GM23248 (cell line): ENCODE measurements around the gene GPR37. TPM values are rescaled to one million over a fixed set of nuclear protein-coding genes. Genes with fewer than 3 reads are reported as not detected.

Experiments used
- DNase-seq: peaks from one replicate; pipeline ENCODE4 v3.0.0-alpha.2; 2015
- H2AFZ ChIP-seq: fragments of 200-600 bp; sonication (generic); 2 replicates; pipeline ENCODE4 v1.6.1; 2016; ENCODE audit warnings: antibody characterized with exemption
- H3F3A ChIP-seq: fragments of 200-600 bp; sonication (generic); 2 replicates; pipeline ENCODE4 v1.6.1; 2016; ENCODE audit warnings: mild to moderate bottlenecking, antibody characterized with exemption, mixed run types; ENCODE audit not compliant: insufficient read depth
- H3K27ac ChIP-seq: fragments of 200-600 bp; sonication (generic); 2 replicates; pipeline ENCODE4 v1.5.1; 2016; ENCODE audit warnings: mild to moderate bottlenecking
- H3K27me3 ChIP-seq: fragments of 200-600 bp; sonication (generic); replicated peaks from 2 replicates; pipeline ENCODE4 v1.6.1; 2016; ENCODE audit warnings: mild to moderate bottlenecking; ENCODE audit not compliant: insufficient read depth
- H3K36me3 ChIP-seq: fragments of 200-600 bp; sonication (generic); 2 replicates; pipeline ENCODE4 v1.6.1; 2016; ENCODE audit warnings: low read depth, mild to moderate bottlenecking
- H3K4me1 ChIP-seq: fragments of 200-600 bp; sonication (generic); 2 replicates; pipeline ENCODE4 v1.6.1; 2016; ENCODE audit warnings: mild to moderate bottlenecking; ENCODE audit not compliant: insufficient read depth
- H3K4me2 ChIP-seq: fragments of 200-600 bp; sonication (generic); one replicate; pipeline ENCODE4 v1.6.1; 2016; ENCODE audit warnings: mild to moderate bottlenecking; ENCODE audit not compliant: unreplicated experiment
- H3K4me3 ChIP-seq: fragments of 200-600 bp; sonication (generic); 2 replicates; pipeline ENCODE4 v1.5.1; 2016; ENCODE audit warnings: mild to moderate bottlenecking
- H3K79me2 ChIP-seq: fragments of 200-600 bp; sonication (generic); 2 replicates; pipeline ENCODE4 v1.6.1; 2016; ENCODE audit warnings: mild to moderate bottlenecking; ENCODE audit not compliant: insufficient read depth
- H3K9ac ChIP-seq: fragments of 200-600 bp; sonication (generic); 2 replicates; pipeline ENCODE4 v1.6.1; 2016; ENCODE audit warnings: mild to moderate bottlenecking
- H3K9me2 ChIP-seq: fragments of 200-600 bp; sonication (generic); 2 replicates; pipeline ENCODE4 v1.6.1; 2016; ENCODE audit warnings: mixed run types, mild to moderate bottlenecking, moderate library complexity; ENCODE audit not compliant: insufficient read depth
- H3K9me3 ChIP-seq: fragments of 200-600 bp; sonication (generic); one replicate; pipeline ENCODE4 v1.6.1; 2017; ENCODE audit warnings: low read depth
- H4K20me1 ChIP-seq: fragments of 200-600 bp; sonication (generic); 2 replicates; pipeline ENCODE4 v1.6.0; 2016; ENCODE audit not compliant: insufficient read depth
- EZH2 ChIP-seq: fragments of 200-600 bp; sonication (generic); IDR thresholded peaks from 2 replicates; pipeline ENCODE4 v1.6.1; 2018; ENCODE audit warnings: antibody characterized with exemption, mild to moderate bottlenecking; ENCODE audit not compliant: insufficient read depth, poor library complexity, severe bottlenecking
- EZH2phosphoT487 ChIP-seq: fragments of 200-600 bp; sonication (generic); IDR thresholded peaks from 2 replicates; pipeline ENCODE4 v1.6.1; 2018; ENCODE audit warnings: antibody characterized with exemption, moderate library complexity, mild to moderate bottlenecking, low read depth; ENCODE audit not compliant: insufficient read depth
- WGBS, 2 experiments: methylation state at CpG; one replicate each; pipeline ENCODE4 v1.1.6; 2015 to 2017; ENCODE audit warnings: low lambda C conversion rate in 2 of 2, low coverage in 1 of 2; ENCODE audit errors: missing lambda C conversion rate in 2 of 2; 5-methylcytosine and 5-hydroxymethylcytosine counted together
- in situ Hi-C: fragments of 300-500 bp; cut with MboI; formaldehyde crosslinking; loops from 2 replicates; pipeline ENCODE4 v1.15.0; 2020
- polyA plus RNA-seq: library from polyadenylated mRNA; unstranded; fragments of >200 nt; fragmentation: Nextera tagmentation; extraction: Ambion mirVana; gene quantifications from 2 replicates; pipeline ENCODE4 v1.2.1, GENCODE V29; 2016
- total RNA-seq: library from RNA; depleted of rRNA; stranded (reverse); fragments of >200 nt; shearing (Covaris generic); gene quantifications from 2 replicates; pipeline ENCODE4 v1.2.3, GENCODE V29; 2014

Gene GPR37
- total and polyA plus RNA-seq, 2 experiments from 2014 or later = not detected

GRCh38 chr7:124791426-124791825 is 25.8 kb upstream of the GPR37 start:
- TF ChIP-seq EZH2 = no peak
- TF ChIP-seq EZH2phosphoT487 = no peak
- WGBS, 2 experiments = 19 to 21% methylated on average over 4 of the region's 4 CpGs
- H3K4me3 ChIP-seq = no peak overlapping the region
- H2AFZ ChIP-seq = no peak overlapping the region
- no peak for DNase-seq
- no peaks in the 10 kb centered on the region for H3K79me2 ChIP-seq
- H3K9me3 ChIP-seq = no peaks in the 10 kb centered on the region
- H3K9ac ChIP-seq = no peak overlapping the region
- H3K4me1 ChIP-seq = no peaks in the 10 kb centered on the region
- H4K20me1 ChIP-seq = no peaks in the 10 kb centered on the region
- H3K4me2 ChIP-seq = no peak overlapping the region
- in situ Hi-C loops = no loop called here
- no peaks in the 10 kb centered on the region for H3K36me3 ChIP-seq
- no peak overlapping the region for H3K27ac ChIP-seq
- no peaks in the 10 kb centered on the region for H3F3A ChIP-seq
- H3K9me2 ChIP-seq = no peaks in the 10 kb centered on the region
- H3K27me3 ChIP-seq = peaks cover 37% of the 10 kb centered on the region

GRCh38 chr7:124790645-124791044 is 25.1 kb upstream of the GPR37 start:
- Histone ChIP-seq H3K9ac (no peak overlapping the region), H3K4me1 (no peaks in the 10 kb centered on the region), H3K9me3 (no peaks in the 10 kb centered on the region), H3K79me2 (no peaks in the 10 kb centered on the region), H3K36me3 (no peaks in the 10 kb centered on the region), H3K27ac (no peak overlapping the region), H2AFZ (peak overlapping the region; percentile 38; the same call in 1 of the 2 replicates), H3F3A (no peaks in the 10 kb centered on the region), H3K4me2 (peak overlapping the region; percentile 16), H4K20me1 (no peaks in the 10 kb centered on the region), H3K9me2 (no peaks in the 10 kb centered on the region), H3K27me3 (peaks cover 39% of the 10 kb centered on the region), H3K4me3 (no peak overlapping the region)
- in situ Hi-C loops = no loop called here
- TF ChIP-seq EZH2 (no peak), EZH2phosphoT487 (no peak)
- DNase-seq = no peak
- WGBS, 2 experiments = 9 to 11% methylated on average over 6 of the region's 6 CpGs

- in situ Hi-C loops = no loop called here
- H2AFZ ChIP-seq = no peak overlapping the region
- DNase-seq = no peak
These were observed 20.4 kb upstream of the GPR37 start for GRCh38 chr7:124785994-124786393.

GRCh38 chr7:124784879-124785818 is 19.6 kb upstream of the GPR37 start:
- WGBS, 2 experiments = 18 to 20% methylated on average over 9 of the region's 9 CpGs
- DNase-seq = peak; percentile 75
- Histone ChIP-seq H3K27me3 (peaks cover 21% of the 10 kb centered on the region), H3K79me2 (no peaks in the 10 kb centered on the region), H3K4me2 (no peak overlapping the region), H3K4me1 (no peaks in the 10 kb centered on the region), H3K36me3 (no peaks in the 10 kb centered on the region), H3K9me3 (no peaks in the 10 kb centered on the region), H2AFZ (no peak overlapping the region), H3F3A (no peaks in the 10 kb centered on the region), H3K27ac (no peak overlapping the region), H4K20me1 (no peaks in the 10 kb centered on the region), H3K9ac (no peak overlapping the region), H3K4me3 (no peak overlapping the region), H3K9me2 (no peaks in the 10 kb centered on the region)
- no peak for TF ChIP-seq EZH2phosphoT487
- no peak for TF ChIP-seq EZH2
- in situ Hi-C loops = no loop called here

More at GRCh38 chr7:124785994-124786393, 20.4 kb upstream of the GPR37 start:
- peaks cover 30% of the 10 kb centered on the region for H3K27me3 ChIP-seq
- no peaks in the 10 kb centered on the region for H3K36me3 ChIP-seq
- TF ChIP-seq EZH2phosphoT487 (no peak), EZH2 (no peak)
- H3K4me1 ChIP-seq = no peaks in the 10 kb centered on the region
- no peaks in the 10 kb centered on the region for H4K20me1 ChIP-seq
- H3F3A ChIP-seq = no peaks in the 10 kb centered on the region
- H3K27ac ChIP-seq = no peak overlapping the region
- no peaks in the 10 kb centered on the region for H3K9me2 ChIP-seq
- H3K9me3 ChIP-seq = no peaks in the 10 kb centered on the region
- H3K79me2 ChIP-seq = no peaks in the 10 kb centered on the region
- H3K4me3 ChIP-seq = no peak overlapping the region
- no peak overlapping the region for H3K4me2 ChIP-seq
- WGBS, 2 experiments = 42 to 43% methylated on average over 6 of the region's 6 CpGs
- no peak overlapping the region for H3K9ac ChIP-seq
